Left kidney (tissue), 2 donors: ENCODE results near the gene C2orf76. TPM values are rescaled to one million over a fixed set of nuclear protein-coding genes. Genes with fewer than 3 reads are reported as not detected.
"Not testable (repeated sequence)": the region's sequence is repeated elsewhere in the genome, so short reads cannot be mapped to it uniquely, and the experiment has no call there.

Experiments used
- DNase-seq: peaks from one replicate; pipeline ENCODE4 v3.0.0-alpha.2; 2013
- polyA plus RNA-seq: library from polyadenylated mRNA; unstranded; fragments of 120-200 nt; gene quantifications from one replicate; pipeline ENCODE4 v1.2.1, GENCODE V29; 2013; ENCODE audit not compliant: insufficient read length

C2orf76 gene
- polyA plus RNA-seq, 1 donor, result 20.3 TPM

- no peak for DNase-seq
These were observed 11.9 kb upstream of the C2orf76 start for GRCh38 chr2:119378566-119378965.

GRCh38 chr2:119377993-119378345 lies 11.3 kb upstream of the C2orf76 start:
- DNase-seq, result no peak

- no peak for DNase-seq
These were observed 10.8 kb upstream of the C2orf76 start for GRCh38 chr2:119377294-119377992.

GRCh38 chr2:119376810-119377209 lies 10.2 kb upstream of the C2orf76 start:
- DNase-seq, result no peak

- DNase-seq, result not testable (repeated sequence)
These were observed 9.8 kb upstream of the C2orf76 start for GRCh38 chr2:119376406-119376805.

GRCh38 chr2:119373907-119374745 lies 7.5 kb upstream of the C2orf76 start:
- DNase-seq, result not testable (repeated sequence)

- DNase-seq, result no peak
These were observed 6.3 kb upstream of the C2orf76 start for GRCh38 chr2:119372778-119373568.

- DNase-seq, result no peak
These were observed 4.5 kb upstream of the C2orf76 start for GRCh38 chr2:119371111-119371510.

- no peak for DNase-seq
These were observed 3.2 kb upstream of the C2orf76 start for GRCh38 chr2:119369845-119370244.

- no peak for DNase-seq
These were observed 952 bp upstream of the C2orf76 start for GRCh38 chr2:119367472-119368099.

- no peak for DNase-seq
These were observed 429 bp downstream of the C2orf76 start for GRCh38 chr2:119366161-119366648.

- DNase-seq, result no peak
These were observed 1.2 kb downstream of the C2orf76 start for GRCh38 chr2:119365436-119365835.

GRCh38 chr2:119364798-119365197 lies 1.8 kb downstream of the C2orf76 start:
- DNase-seq, result no peak

- DNase-seq, result no peak
These were observed 6.1 kb downstream of the C2orf76 start for GRCh38 chr2:119360423-119360966.

GRCh38 chr2:119359774-119360173 lies 6.9 kb downstream of the C2orf76 start:
- no peak for DNase-seq

- DNase-seq, result no peak
These were observed 11.8 kb downstream of the C2orf76 start for GRCh38 chr2:119354860-119355259.

GRCh38 chr2:119352357-119352756 lies 14.3 kb downstream of the C2orf76 start:
- DNase-seq, result no peak

GRCh38 chr2:119350311-119350998 lies 16.2 kb downstream of the C2orf76 start:
- DNase-seq, result no peak

- no peak for DNase-seq
These were observed 17.3 kb downstream of the C2orf76 start for GRCh38 chr2:119349289-119349688.

- DNase-seq, result no peak
These were observed 24.9 kb downstream of the C2orf76 start for GRCh38 chr2:119341684-119342083.

- DNase-seq, result no peak
These were observed 27.1 kb downstream of the C2orf76 start for GRCh38 chr2:119339562-119339923.
